GM12891 (cell line): ENCODE data around the gene MPHOSPH9.

ENCODE experiments used
- DNase-seq: peaks from one replicate; pipeline ENCODE4 v3.0.0; 2011; ENCODE audit warnings: low spot score; ENCODE audit not compliant: insufficient read length
- FAIRE-seq: peaks from 2 replicates; lab custom pipeline; 2011; peaks lifted over from hg19 to GRCh38; lab: Jason Lieb, UNC
- PAX5 ChIP-seq: IDR thresholded peaks from 2 replicates; pipeline ENCODE4 v1.6.1; 2011; ENCODE audit warnings: low read length, moderate library complexity, mild to moderate bottlenecking; ENCODE audit not compliant: insufficient read depth, severe bottlenecking
- POLR2A ChIP-seq: IDR thresholded peaks from 2 replicates; pipeline ENCODE4 v1.6.1; 2011; ENCODE audit warnings: low read depth, low read length, control low read depth
- POLR2AphosphoS5 ChIP-seq: IDR thresholded peaks from 2 replicates; pipeline ENCODE4 v1.6.1; 2011; ENCODE audit warnings: low read depth, low read length, control low read depth
- POU2F2 ChIP-seq: IDR thresholded peaks from 2 replicates; pipeline ENCODE4 v1.6.1; 2011; ENCODE audit warnings: low read depth, mild to moderate bottlenecking, control low read depth, low read length, moderate library complexity
- SPI1 ChIP-seq: IDR thresholded peaks from 2 replicates; pipeline ENCODE4 v1.6.1; 2011; ENCODE audit warnings: low read depth, low read length, control low read depth
- TAF1 ChIP-seq: IDR thresholded peaks from 2 replicates; pipeline ENCODE4 v1.6.1; 2011; ENCODE audit warnings: low read depth, low read length, control low read depth

The MPHOSPH9 gene

DNA sequence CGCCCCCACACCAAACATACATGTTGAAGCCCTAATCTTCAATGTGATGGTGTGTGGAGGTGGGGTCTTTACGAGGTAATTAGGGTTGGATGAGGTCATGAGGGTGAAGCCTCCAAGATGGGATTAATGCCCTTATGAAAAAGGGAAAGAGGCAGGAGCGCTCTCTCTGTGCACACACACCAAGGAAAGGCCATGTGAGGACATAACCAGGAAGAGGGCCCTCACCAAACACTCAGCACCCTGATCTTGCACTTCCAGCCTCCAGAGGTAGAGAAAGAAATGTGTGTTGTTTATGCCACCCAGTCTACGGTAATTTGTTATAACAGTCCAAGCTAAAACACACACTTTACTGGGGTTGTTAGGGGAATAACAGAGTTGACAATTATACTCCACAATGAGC is 67.4 kb downstream of the MPHOSPH9 start:
- FAIRE-seq (no peak), DNase-seq (no peak)
- TF ChIP-seq POLR2AphosphoS5 (no peak), POU2F2 (no peak), SPI1 (no peak), PAX5 (no peak), TAF1 (no peak), POLR2A (no peak)

DNA sequence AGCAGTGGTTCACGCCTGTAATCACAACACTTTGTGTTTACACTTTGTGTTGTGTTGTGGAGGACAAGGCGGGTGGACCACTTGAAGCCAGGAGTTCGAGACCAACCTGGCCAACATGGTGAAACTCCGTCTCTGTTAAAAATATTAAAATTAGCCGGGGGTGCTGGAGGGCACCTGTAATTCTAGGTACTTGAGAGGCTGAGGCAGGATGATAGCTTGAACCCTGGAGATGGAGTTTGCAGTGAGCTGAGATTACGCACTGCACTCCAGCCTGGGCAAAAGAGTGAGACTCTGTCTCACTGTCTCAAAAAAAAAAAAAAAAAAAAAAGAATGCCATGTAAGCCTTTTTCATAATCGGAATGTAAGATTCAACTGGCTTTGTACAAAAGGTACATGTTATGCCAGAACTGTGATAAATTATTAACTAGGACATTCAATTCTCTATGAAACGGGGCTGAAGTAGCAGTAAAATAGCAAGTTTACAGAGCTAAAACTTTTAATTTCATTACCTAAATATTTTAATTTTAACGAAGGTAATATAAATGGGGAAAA is 68.2 kb downstream of the MPHOSPH9 start:
- TF ChIP-seq PAX5 = no peak
- no peak for TF ChIP-seq POLR2AphosphoS5
- TF ChIP-seq SPI1 = no peak
- TF ChIP-seq POLR2A = no peak
- no peak for TF ChIP-seq TAF1
- TF ChIP-seq POU2F2 = no peak
- no peak for DNase-seq
- no peak for FAIRE-seq

DNA sequence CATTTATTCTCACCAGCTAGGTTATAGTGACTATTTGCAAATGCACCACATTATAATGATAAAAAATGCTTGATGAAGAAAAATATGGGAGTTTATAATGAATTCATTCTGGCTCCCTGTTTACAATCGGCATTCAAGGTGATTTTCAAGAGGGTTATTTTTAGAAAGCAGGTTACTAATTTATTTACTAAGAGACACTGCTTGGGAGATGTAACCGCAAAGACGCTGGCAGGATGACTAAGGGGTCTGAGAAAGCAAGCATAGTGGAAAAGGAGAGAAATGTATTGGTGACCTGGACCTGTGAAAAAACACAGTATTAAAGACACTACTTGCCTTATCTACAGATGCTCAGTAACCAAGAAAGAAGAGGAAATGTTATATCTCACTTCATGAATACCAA is 68.7 kb downstream of the MPHOSPH9 start:
- DNase-seq (no peak), FAIRE-seq (peak; percentile 26)
- TF ChIP-seq POLR2AphosphoS5 (no peak), TAF1 (no peak)

DNA sequence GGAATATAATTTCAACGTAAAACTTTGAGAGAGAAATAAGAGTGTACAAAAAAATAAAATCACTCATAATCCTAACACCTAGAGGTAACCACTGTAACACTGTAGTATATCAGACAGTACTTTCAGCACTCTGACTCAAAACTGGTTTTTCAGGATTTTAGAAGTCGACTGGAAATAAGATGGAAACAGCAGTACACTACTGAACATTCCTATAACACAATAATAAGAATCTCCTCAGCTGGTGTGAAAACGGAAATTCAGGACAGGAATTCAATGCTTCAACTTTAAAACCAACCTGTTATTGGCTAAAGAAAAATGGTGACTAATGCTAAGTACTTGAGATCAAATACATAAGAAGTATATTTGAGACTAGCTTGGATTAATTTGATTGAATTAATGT is 69.7 kb downstream of the MPHOSPH9 start:
- TF ChIP-seq TAF1 = no peak
- TF ChIP-seq POLR2AphosphoS5 = no peak
- TF ChIP-seq PAX5 = no peak
- TF ChIP-seq POLR2A = no peak
- FAIRE-seq = no peak
- no peak for DNase-seq

DNA sequence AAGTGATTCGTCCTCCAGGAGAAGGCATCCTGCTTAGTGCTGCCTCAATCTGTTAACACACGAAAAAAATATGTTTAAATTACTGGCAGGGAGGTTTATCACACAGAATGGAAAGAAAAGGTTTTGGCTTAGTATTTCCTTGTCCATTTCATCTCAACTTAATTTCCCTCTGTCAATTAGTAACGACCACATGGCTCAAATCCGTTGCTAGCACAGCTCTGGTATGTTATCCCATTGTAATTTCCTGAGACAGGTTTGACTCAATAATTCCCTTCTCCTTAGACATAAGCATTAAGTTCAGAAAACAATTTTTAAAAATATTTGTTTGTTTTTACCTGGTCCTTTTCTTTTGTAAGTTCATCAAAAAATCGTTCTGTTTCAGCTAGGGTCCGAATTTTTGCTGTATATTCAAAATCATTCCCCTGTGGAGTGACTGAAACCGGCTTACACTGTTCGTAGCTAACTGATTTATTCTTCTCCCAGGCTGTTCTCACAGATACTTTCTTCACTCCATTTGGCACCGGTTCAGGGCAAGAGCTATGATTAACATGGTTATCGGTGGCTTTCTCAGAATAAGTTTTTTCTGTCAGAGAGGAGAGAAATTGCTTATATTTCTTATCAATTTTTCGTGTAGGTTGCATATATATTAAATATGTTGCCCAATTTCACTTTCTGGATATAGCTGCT is 72.0 kb downstream of the MPHOSPH9 start:
- FAIRE-seq (no peak), DNase-seq (no peak)
- TF ChIP-seq SPI1 (no peak), TAF1 (no peak), POLR2AphosphoS5 (no peak), PAX5 (no peak), POU2F2 (no peak), POLR2A (no peak)

DNA sequence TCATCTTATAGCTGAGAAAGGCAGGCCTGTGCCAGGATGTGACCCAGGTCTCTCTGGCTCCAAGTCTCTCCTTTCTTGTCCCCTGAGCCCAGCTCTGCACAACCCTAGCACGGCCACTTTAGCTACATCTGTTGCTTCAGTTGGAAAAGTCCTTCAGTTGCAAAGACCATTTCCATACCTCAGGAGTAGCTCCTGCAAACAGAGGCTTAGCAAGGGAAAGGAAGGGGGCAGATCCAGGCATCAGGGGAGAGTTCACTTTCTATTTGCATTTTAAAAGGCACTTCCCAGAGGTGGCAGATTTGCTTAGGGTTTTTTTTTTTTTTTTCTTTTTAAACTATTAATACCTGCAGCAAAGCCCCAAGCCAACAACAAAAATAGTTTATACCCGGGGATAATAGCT is 79.0 kb downstream of the MPHOSPH9 start:
- DNase-seq = no peak
- TF ChIP-seq POLR2AphosphoS5 = no peak
- TF ChIP-seq PAX5 = no peak
- TF ChIP-seq POLR2A = no peak
- TF ChIP-seq SPI1 = no peak
- no peak for TF ChIP-seq POU2F2
- TF ChIP-seq TAF1 = no peak
- FAIRE-seq = no peak

DNA sequence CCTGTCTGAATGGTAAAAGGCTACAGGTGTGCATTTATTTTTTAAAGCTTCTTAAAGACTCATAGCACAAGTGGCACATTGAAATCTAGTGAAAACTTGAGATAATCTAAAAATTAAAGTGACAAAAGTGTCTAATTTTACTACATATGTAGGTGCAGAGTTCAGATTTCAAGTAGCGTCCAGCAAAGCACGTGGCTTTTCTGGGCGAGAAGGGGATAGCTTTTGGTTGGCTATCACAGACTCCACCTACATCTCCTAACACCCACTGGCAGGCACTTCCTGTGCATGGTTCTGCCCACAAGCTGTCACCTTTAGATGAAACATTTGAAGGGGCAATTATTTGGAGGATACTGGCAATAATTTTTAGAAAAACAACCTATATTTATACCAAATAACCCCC is 80.1 kb downstream of the MPHOSPH9 start:
- FAIRE-seq (no peak), DNase-seq (no peak)

DNA sequence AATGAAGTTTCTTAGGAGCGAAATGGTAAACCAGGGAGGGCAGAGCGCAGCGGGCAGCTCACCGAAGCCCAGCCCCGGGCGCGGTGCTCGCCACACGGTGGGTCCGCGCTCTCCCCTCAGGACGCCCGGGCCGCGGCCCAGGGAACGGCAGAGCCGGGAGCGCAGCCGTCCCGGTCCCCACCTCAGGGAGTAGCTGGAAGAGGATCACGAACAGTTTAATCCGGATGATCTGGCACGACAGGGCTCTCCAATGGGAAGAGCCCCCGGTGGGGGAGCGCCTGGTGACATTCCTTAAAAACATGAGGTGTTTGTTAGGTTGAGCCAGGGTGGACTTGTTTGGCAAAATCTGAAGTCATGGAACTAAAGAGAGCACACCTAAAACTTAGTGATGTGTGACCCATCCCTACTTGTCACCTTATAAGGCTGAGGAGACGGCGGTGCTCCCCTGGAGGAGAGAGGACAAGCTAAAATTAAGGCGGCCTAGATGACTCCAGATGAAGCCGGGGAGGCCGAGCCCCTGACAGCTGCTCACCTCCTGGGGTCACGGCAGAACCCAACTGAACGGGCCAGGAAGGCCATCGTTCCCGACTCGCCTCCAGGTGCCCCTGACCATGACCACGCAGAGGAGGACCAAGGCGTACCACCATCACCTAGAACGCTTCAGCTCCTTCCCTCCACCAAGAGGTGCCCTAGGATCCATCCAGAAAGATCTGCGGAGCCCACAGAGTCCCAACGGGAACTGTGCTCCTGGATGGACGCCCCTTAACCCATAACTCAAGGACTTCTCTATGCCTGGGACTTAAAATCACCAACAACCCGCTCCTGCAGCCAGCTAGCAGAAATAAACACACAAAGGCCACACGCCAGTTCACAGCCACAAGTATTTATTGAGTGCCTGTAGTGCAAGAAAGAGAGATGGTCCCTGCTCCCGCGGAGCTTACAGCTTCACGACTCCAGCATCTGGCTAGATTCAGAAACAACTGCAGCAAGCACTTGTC is 81.2 kb downstream of the MPHOSPH9 start:
- FAIRE-seq (no peak), DNase-seq (no peak)
- no peak for TF ChIP-seq TAF1
- TF ChIP-seq POU2F2 = no peak
- no peak for TF ChIP-seq PAX5
- no peak for TF ChIP-seq POLR2A
- TF ChIP-seq POLR2AphosphoS5 = no peak
- TF ChIP-seq SPI1 = no peak

More for the DNA sequence above, 80.1 kb downstream of the MPHOSPH9 start:
- TF ChIP-seq POLR2A (no peak), POU2F2 (no peak), TAF1 (no peak), PAX5 (no peak), SPI1 (no peak), POLR2AphosphoS5 (no peak)

DNA sequence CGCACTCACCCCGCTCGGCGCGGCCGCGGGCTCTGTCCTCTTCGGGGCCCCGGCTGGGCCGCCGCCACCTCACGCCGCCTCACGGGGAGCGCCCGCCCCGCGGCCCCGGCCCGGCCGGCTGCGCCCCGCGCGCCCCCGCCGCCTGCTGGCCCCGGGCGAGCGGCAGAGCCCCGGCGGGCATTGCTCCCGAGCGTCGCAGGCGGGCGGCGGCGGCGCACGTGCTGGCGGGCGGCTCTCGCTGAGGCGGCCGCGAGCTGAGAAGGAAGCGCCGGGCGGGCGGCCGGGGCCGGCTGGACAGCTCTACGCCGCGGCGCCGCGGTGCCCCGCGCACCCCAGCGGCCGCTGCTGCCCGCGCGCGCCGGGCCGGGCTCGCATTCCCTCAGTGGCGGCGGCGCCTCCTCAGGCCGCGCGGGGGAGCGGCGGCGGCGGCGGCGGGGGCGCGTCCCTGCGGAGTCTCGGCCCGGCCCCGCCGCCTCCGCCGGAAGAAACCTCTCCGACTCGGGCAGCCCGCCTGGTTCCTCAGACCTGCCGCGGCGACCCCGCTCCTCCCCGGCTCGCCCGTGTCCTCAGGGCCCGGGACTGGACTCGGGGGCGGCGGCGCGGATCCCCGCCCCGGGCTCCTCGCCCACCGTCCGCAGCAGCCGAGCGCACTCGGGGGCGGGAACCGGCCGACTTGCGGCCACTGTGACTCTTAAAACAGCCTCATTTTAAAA is 82.0 kb downstream of the MPHOSPH9 start, which contains the start of gene PITPNM2:
Gene PITPNM2, minus strand, starts transcription at position 347 of the 713 bp plus-strand sequence. CDS start 116,500 bp downstream, outside the sequence.
- TF ChIP-seq POLR2AphosphoS5 (no peak), POU2F2 (no peak), PAX5 (no peak), TAF1 (no peak)
- FAIRE-seq (peak; percentile 5), DNase-seq (peak; percentile 67)
